ENCODE measurements around the gene STARD10. TPM values are rescaled to one million over a fixed set of nuclear protein-coding genes. Genes with fewer than 3 reads are reported as not detected.

Gene STARD10
- total and polyA plus RNA-seq, 2 of the 8 experiments (the other 6 are each of a cell fraction or from before 2014, with no cell fraction given) = 23.7 to 35.7 TPM

DNA sequence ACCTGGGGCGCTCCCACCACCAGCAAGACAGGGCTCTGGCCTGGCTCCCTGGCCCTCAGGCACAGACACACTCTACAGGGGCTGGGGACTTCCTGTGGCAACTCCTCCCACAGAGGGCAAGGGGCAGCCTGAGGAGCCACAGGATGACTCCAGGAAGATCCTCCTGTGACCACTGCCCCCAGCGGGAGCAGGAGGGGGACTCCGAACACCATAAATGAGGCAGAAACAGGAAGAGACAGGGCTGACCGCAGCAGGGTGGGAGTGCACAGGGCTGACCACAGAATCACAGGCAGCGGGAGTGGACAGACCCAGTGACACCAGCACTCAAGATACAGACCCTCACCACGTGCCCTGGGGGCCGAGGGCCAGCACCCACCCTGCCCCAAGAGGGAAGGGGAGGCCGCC lies 52.4 kb downstream of the STARD10 start (continued):
- TF ChIP-seq, protein P1, sequence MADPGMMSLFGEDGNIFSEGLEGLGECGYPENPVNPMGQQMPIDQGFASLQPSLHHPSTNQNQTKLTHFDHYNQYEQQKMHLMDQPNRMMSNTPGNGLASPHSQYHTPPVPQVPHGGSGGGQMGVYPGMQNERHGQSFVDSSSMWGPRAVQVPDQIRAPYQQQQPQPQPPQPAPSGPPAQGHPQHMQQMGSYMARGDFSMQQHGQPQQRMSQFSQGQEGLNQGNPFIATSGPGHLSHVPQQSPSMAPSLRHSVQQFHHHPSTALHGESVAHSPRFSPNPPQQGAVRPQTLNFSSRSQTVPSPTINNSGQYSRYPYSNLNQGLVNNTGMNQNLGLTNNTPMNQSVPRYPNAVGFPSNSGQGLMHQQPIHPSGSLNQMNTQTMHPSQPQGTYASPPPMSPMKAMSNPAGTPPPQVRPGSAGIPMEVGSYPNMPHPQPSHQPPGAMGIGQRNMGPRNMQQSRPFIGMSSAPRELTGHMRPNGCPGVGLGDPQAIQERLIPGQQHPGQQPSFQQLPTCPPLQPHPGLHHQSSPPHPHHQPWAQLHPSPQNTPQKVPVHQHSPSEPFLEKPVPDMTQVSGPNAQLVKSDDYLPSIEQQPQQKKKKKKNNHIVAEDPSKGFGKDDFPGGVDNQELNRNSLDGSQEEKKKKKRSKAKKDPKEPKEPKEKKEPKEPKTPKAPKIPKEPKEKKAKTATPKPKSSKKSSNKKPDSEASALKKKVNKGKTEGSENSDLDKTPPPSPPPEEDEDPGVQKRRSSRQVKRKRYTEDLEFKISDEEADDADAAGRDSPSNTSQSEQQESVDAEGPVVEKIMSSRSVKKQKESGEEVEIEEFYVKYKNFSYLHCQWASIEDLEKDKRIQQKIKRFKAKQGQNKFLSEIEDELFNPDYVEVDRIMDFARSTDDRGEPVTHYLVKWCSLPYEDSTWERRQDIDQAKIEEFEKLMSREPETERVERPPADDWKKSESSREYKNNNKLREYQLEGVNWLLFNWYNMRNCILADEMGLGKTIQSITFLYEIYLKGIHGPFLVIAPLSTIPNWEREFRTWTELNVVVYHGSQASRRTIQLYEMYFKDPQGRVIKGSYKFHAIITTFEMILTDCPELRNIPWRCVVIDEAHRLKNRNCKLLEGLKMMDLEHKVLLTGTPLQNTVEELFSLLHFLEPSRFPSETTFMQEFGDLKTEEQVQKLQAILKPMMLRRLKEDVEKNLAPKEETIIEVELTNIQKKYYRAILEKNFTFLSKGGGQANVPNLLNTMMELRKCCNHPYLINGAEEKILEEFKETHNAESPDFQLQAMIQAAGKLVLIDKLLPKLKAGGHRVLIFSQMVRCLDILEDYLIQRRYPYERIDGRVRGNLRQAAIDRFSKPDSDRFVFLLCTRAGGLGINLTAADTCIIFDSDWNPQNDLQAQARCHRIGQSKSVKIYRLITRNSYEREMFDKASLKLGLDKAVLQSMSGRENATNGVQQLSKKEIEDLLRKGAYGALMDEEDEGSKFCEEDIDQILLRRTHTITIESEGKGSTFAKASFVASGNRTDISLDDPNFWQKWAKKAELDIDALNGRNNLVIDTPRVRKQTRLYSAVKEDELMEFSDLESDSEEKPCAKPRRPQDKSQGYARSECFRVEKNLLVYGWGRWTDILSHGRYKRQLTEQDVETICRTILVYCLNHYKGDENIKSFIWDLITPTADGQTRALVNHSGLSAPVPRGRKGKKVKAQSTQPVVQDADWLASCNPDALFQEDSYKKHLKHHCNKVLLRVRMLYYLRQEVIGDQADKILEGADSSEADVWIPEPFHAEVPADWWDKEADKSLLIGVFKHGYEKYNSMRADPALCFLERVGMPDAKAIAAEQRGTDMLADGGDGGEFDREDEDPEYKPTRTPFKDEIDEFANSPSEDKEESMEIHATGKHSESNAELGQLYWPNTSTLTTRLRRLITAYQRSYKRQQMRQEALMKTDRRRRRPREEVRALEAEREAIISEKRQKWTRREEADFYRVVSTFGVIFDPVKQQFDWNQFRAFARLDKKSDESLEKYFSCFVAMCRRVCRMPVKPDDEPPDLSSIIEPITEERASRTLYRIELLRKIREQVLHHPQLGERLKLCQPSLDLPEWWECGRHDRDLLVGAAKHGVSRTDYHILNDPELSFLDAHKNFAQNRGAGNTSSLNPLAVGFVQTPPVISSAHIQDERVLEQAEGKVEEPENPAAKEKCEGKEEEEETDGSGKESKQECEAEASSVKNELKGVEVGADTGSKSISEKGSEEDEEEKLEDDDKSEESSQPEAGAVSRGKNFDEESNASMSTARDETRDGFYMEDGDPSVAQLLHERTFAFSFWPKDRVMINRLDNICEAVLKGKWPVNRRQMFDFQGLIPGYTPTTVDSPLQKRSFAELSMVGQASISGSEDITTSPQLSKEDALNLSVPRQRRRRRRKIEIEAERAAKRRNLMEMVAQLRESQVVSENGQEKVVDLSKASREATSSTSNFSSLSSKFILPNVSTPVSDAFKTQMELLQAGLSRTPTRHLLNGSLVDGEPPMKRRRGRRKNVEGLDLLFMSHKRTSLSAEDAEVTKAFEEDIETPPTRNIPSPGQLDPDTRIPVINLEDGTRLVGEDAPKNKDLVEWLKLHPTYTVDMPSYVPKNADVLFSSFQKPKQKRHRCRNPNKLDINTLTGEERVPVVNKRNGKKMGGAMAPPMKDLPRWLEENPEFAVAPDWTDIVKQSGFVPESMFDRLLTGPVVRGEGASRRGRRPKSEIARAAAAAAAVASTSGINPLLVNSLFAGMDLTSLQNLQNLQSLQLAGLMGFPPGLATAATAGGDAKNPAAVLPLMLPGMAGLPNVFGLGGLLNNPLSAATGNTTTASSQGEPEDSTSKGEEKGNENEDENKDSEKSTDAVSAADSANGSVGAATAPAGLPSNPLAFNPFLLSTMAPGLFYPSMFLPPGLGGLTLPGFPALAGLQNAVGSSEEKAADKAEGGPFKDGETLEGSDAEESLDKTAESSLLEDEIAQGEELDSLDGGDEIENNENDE (IDR thresholded peaks at IDR 0.05; ENCODE audit: insufficient replicate concordance, low read length) = no peak
- TF ChIP-seq ZNF274 (IDR thresholded peaks at IDR 0.05; ENCODE audit: borderline replicate concordance, extremely low read depth, low read length) = no peak
- TF ChIP-seq CHD1 (IDR thresholded peaks at IDR 0.05; ENCODE audit: low read depth, low read length) = no peak
- TF ChIP-seq TCF12 (IDR thresholded peaks at IDR 0.05; ENCODE audit: low read depth, low read length) = no peak
- TF ChIP-seq, protein P2, sequence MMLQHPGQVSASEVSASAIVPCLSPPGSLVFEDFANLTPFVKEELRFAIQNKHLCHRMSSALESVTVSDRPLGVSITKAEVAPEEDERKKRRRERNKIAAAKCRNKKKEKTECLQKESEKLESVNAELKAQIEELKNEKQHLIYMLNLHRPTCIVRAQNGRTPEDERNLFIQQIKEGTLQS (IDR thresholded peaks at IDR 0.05; ENCODE audit: insufficient read depth, low read depth, low read length) = no peak
- no peak for TF ChIP-seq HDAC6 (IDR thresholded peaks at IDR 0.05; ENCODE audit: low read depth, low read length)
- no peak for TF ChIP-seq EP300 (IDR thresholded peaks at IDR 0.05; ENCODE audit: borderline replicate concordance in 1 of 2, low read depth in 2 of 2, low read length in 2 of 2)

All from H1 (cell line).